HL-60/S4 treated with phorbol 12-myristate 13-acetate at 8.2 ng/mL for 4 days and 3 days (cell line): ENCODE measurements around the gene TICAM1.

Experiments used
- in situ Hi-C: fragments of 300-500 bp; cut with MboI; formaldehyde crosslinking; loops from 2 replicates; pipeline ENCODE4 v1.15.0; 2022; ENCODE audit warnings: low sequenced_read_pairs

The TICAM1 gene

DNA sequence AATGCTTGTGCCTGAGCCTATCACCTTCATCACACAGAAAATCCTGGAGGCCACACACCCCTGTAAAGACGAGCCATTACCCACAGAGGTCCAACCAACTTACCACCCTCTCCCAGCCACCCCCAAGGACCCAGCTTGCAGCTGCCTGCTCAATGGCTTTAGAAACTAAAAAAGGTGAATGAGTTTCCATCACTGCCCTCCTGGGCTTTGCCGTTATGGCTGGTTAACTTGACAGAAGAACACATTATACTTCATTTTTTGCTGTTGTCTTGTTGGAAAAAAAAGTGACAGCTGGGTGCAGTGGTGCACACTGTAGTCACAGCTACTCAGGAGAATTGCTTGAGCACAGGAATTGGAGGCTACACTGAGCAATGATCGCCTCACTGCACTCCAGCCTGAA, 57.4 kb downstream of the TICAM1 start:
- in situ Hi-C loops: no loop called here

DNA sequence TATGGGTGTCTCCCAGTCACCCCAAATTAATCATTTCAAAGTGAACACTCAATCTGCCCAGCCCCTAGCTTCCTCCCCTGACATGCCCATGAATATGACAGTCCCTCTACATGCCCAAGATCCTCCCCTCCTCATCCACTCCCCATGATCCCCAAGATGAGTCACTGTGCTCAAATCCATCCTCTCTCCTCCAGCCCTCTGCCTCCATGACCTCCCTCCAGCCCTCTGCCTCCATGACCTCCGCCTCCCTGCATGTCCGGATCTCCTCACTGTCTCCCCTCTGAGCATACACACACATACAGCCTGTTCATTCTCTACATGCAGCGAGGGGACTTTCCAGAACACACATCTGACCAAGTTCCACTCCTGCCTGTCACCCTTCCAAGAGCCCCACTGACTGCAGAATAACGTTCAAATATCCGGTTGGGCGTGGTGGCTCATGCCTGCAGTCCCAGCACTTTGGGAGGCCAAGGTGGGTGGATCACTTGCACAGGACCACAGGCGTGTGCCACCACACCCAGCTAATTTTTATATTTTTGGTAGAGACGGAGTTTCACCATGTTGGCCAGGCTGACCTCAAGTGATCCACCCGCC, 58.4 kb downstream of the TICAM1 start:
- in situ Hi-C loops: no loop called here

DNA sequence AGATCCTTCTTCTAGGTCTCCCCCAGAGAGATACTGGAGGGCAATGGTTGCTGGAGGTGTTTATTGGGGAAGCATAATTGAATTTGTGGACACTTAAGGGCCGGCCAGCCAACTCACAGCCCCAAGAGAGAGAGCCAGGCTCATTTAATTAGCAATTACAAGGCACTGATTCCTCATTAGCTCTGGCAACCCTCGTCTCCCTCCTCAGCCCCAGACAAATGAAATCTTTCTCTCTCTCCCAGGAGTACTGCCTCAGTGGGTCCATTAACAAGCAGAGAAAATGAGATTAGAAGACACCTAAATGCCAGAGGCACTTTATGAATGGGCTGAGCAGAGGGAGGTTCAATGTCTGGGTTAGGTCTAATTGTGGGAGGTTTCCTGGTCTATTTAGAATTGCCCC, 58.9 kb downstream of the TICAM1 start:
- in situ Hi-C loops: no loop called here

DNA sequence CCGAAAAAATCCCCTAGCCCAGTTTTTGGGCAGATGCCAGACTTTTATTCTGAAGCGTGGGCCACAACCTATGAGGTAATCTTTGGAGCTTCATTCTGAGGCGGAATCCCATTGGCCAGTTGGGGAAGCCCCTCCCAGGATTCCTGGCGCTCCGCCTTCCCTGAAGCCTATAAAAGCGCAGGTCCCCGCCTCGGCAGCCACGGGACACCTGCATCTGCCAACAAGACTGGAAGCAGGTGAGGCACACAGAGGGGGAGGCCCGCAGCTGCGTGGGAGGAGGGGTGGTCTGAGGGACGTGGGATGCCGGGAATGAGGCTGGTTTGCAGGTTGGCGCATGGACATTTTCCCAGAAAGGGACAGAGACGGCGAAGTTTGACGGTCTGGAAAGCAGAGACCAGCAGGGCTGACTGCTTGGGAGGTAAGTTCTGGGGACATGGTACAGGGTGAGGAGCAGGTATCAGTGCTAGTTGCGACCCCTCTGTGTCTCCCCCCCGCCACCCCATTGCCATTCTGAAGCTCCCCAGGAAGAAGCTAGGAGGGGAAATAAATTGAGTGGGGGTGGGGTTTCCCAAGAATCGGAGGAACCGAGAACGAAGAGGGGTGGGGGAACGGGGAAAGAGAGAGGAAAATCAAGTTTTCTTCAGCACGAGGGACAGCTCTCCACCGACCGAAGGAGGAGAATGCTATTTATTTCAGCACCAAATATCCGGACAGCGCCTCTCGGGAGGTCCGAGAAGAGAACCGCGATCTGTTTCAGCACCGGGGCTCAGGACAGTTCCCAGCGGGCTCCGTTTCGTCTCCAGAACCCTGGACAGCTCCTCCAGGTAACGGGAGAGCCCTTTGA, 62.4 kb downstream of the TICAM1 start:
- in situ Hi-C loops: no loop called here
